Measurements from ENCODE around the gene ESYT1.

GRCh38 chr12:56160894-56161689 is 33.0 kb downstream of the ESYT1 start:
- TF ChIP-seq POLR2A (IDR thresholded peaks at IDR 0.05): no peak
- TF ChIP-seq CTCF (IDR thresholded peaks at IDR 0.05): no peak
